Fibroblast of pulmonary artery (primary cell): ENCODE results near the gene C5AR2.
"Not testable (repeated sequence)": the region's sequence is repeated elsewhere in the genome, so short reads cannot be mapped to it uniquely, and the experiment has no call there.

Experiments used
- DNase-seq: peaks from one replicate; pipeline ENCODE4 v3.0.0-alpha.2; 2010; ENCODE audit warnings: low read depth
- H3K4me3 ChIP-seq: replicated peaks from 2 replicates; pipeline ENCODE4 v1.5.1; 2011; ENCODE audit warnings: low read depth, mild to moderate bottlenecking, control low read depth, low read length, moderate library complexity
- CTCF ChIP-seq: IDR thresholded peaks from 2 replicates; pipeline ENCODE4 v1.5.1; 2011; ENCODE audit warnings: mild to moderate bottlenecking, control low read depth, low read length, inconsistent platforms; ENCODE audit errors: missing control alignments

C5AR2 gene

GRCh38 chr19:47331931-47332547 is at the start of gene C5AR2:
Gene C5AR2, plus strand, starts transcription at chr19:47332175. Its CDS starts 8,625 bp downstream, at chr19:47340800.
- DNase-seq = no peak
- TF ChIP-seq CTCF = no peak
- no peak within 1 kb of the TSS for H3K4me3 ChIP-seq

- DNase-seq = no peak
- TF ChIP-seq CTCF = no peak
- no peak overlapping the region for H3K4me3 ChIP-seq
Measured at GRCh38 chr19:47283405-47284059, 48.4 kb upstream of the C5AR2 start.

GRCh38 chr19:47284324-47284899 is 47.6 kb upstream of the C5AR2 start:
- peak; percentile 81 for DNase-seq
- H3K4me3 ChIP-seq = no peak overlapping the region
- TF ChIP-seq CTCF = peak; percentile 87

GRCh38 chr19:47296036-47296435 is 35.9 kb upstream of the C5AR2 start:
- TF ChIP-seq CTCF = peak; percentile 65
- peak; percentile 82 for DNase-seq
- no peak overlapping the region for H3K4me3 ChIP-seq

GRCh38 chr19:47300867-47301266 is 31.1 kb upstream of the C5AR2 start:
- not testable (repeated sequence) for DNase-seq, H3K4me3 ChIP-seq

- no peak for TF ChIP-seq CTCF
- H3K4me3 ChIP-seq = no peak overlapping the region
- no peak for DNase-seq
Measured at GRCh38 chr19:47302249-47302648, 29.7 kb upstream of the C5AR2 start.

GRCh38 chr19:47303966-47304365 is 28.0 kb upstream of the C5AR2 start:
- DNase-seq = no peak
- no peak overlapping the region for H3K4me3 ChIP-seq
- TF ChIP-seq CTCF = no peak
